Neural progenitor cell (in vitro differentiated cells): ENCODE data around the gene RBM41.

Source experiments
- EZH2 ChIP-seq: fragments of 200-600 bp; sonication (generic); IDR thresholded peaks from 2 replicates; pipeline ENCODE4 v1.6.1; 2017; ENCODE audit warnings: antibody characterized with exemption, mild to moderate bottlenecking, moderate library complexity
- EZH2phosphoT487 ChIP-seq: fragments of 200-600 bp; sonication (generic); IDR thresholded peaks from 2 replicates; pipeline ENCODE4 v1.6.1; 2017; ENCODE audit warnings: antibody characterized with exemption
- TF ChIP-seq, protein P1 (sequence below): fragments of 200-600 bp; sonication (generic); IDR thresholded peaks from 2 replicates; pipeline ENCODE4 v1.5.1; 2017; ENCODE audit warnings: antibody characterized with exemption, mild to moderate bottlenecking

DNA sequence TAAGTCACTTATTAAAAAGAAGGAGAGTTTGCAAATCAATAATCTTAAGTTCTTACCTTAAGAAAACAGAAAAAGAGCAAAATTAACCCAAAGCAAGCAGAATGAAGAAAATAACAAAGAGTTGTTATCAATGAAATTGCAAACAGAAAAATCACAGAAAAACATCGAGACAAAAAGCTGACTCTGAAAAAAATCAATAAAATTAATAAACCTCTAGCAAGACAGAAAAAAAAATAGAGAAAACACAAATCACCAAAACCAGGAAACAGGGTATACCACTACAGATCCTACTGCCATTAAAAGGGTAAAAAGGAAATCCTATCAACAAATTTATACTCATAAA is 17.3 kb upstream of the RBM41 start:
- TF ChIP-seq, protein P1, sequence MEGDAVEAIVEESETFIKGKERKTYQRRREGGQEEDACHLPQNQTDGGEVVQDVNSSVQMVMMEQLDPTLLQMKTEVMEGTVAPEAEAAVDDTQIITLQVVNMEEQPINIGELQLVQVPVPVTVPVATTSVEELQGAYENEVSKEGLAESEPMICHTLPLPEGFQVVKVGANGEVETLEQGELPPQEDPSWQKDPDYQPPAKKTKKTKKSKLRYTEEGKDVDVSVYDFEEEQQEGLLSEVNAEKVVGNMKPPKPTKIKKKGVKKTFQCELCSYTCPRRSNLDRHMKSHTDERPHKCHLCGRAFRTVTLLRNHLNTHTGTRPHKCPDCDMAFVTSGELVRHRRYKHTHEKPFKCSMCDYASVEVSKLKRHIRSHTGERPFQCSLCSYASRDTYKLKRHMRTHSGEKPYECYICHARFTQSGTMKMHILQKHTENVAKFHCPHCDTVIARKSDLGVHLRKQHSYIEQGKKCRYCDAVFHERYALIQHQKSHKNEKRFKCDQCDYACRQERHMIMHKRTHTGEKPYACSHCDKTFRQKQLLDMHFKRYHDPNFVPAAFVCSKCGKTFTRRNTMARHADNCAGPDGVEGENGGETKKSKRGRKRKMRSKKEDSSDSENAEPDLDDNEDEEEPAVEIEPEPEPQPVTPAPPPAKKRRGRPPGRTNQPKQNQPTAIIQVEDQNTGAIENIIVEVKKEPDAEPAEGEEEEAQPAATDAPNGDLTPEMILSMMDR: no peak
- TF ChIP-seq EZH2 (no peak), EZH2phosphoT487 (no peak)
